Activated T-cell treated with anti-CD3 and anti-CD28 coated beads for 24 hours (primary cell): Measurements from ENCODE around the gene TECTB.
"Not testable (repeated sequence)": the region's sequence is repeated elsewhere in the genome, so short reads cannot be mapped to it uniquely, and the experiment has no call there.

Experiments
- DNase-seq: peaks from one replicate; pipeline ENCODE4 v3.0.0-alpha.2; 2020; ENCODE audit warnings: low read depth

TECTB gene

DNA sequence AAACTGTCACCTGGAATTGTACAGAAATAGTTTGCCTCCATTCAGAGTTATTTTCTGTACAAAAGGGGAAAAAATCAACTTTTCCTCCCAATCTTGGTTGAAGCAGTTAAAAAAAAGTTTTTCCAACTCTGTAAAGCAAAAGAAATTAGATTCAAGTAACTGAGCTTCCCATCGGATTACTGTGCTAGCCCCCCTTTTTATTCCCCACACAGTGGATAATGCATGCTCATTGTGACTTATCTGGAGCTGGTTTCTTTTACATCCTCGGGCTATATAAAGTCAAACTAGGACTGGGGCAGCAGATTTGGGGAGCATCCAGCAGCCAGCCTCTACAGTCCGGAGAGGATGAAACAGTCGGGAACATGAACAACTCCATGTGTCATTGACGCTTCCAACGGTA, at the start of gene TECTB:
TECTB (plus strand) TSS at position 301 of the 400 bp plus-strand sequence. CDS start 335 bp downstream, outside the sequence.
- DNase-seq: no peak

DNA sequence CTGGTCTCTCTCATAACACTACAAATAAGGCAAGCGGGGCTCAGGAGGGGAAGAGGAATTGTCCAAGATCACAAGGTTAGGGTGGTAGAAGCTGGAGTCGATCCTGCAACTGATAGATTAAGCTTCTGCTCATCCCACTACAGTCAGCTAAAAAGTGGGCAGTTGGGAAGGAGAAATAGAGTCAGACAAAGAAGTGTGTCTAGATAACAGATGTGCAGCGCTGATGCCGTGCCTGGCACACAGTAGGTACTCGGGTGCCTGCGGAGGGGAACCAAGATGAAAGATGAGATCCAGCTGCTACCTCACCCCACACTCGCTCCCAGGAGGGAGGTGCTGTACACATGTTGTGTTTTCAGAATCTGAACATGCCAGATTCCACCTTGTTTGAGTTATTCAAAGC, 48.1 kb upstream of the TECTB start:
- no peak for DNase-seq

DNA sequence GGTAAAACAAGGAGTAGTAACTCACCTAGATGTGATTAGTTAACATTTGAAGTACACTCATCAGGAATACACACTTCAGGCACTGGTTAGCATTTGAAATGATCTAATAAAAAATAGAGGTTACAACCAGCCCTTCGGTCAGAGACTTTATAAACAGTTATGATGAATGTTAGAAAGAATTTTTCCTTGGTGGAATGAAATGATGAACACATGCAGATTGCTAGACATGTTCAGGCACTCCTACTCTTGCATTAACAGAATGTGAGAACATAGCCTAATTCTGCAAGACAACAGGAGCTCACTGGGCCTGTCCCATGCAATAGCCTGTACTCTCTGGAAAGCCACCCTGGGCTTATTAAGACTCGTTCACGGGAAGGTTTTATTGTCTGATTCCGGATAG, 47.3 kb upstream of the TECTB start:
- no peak for DNase-seq

DNA sequence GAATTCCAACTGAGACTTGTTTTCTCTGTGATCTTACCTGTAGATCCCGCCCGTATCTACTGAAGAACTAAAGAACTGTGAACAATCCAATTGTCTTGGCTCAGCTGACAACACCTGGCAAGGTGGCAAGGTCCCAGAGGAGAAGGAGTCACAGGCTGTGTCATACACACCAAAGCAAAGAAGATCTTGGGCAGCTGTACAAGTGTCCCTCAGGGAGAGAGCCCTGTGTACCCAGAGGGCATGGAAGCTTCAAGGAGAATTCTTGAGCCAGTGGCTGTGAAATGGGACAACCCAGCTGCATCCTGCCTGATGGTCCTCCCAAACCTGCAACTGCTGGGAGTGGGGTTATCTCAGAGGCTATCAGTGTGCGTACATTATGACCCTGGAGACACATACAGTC, 46.7 kb upstream of the TECTB start:
- no peak for DNase-seq

DNA sequence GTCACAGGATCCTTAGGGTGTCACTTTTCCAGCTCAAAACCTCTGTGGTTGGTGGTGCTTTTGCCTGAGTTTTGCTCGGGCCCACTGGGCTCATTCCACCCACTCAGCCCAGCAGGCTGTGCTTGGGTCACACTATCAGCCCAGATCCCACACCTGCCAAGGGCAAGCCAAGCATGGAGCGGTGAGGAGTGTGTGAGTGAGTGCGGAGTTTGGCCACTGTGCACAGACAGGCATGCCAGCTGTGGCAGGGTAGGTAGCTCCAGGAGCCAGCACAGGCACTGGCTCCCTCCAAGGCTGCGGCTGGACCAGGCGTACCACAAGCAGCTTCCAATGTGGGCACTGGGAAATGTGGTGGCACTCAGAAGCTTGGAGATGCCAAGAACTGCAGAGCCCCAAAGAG, 43.9 kb upstream of the TECTB start:
- no peak for DNase-seq

DNA sequence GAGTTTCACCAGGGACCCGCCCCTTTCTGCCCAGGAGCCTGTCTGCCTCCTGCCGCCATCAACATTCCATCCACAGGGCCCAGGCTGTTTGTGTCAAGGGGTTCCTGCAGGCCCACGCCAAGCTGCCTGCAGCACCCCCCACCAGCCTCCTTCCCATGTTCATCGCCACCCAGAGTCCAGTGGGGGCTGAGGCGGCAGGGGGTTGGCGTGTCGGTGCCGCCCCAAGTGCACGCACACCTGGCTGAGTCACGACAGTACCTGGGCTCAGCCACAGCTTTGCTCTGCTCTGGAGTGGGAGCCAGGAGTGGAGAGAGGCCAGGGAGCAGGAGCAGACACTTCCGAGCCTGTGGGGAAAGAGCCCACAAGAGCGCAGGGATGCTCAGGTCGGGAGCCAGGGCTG, 42.8 kb upstream of the TECTB start:
- DNase-seq: no peak

DNA sequence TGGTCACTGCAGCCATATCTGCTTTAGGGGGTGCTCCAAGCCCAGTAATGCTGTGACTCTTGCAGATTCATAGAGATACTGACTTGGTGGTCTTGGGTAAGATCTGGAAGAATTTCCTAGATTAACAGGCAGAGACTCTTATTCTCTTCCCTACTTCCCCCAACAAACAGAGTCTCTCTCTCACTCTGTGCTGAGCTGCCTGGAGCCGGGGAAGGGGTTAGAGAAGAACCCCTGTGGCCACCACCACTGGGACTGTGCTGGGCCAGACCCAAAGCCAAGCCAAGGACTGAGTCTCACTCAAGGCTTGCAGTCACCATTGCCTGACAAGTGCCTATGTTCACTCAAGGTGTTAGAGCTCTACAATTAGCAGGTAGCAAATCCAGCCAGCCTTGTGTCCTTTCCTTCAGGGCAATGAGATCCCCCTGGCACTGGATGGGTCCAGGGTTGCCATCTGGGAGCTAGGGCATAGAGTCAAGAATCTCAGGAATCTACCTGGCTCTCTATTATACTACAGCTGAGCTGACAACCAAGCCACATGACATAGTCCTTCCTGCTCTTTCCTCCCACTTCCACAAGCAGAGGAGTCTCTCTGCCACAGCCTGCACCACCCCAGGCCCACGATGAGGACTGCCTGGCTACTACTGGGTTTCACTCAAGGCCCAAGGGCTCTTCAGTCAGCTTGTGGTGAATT, 41.4 kb upstream of the TECTB start:
- no peak for DNase-seq

DNA sequence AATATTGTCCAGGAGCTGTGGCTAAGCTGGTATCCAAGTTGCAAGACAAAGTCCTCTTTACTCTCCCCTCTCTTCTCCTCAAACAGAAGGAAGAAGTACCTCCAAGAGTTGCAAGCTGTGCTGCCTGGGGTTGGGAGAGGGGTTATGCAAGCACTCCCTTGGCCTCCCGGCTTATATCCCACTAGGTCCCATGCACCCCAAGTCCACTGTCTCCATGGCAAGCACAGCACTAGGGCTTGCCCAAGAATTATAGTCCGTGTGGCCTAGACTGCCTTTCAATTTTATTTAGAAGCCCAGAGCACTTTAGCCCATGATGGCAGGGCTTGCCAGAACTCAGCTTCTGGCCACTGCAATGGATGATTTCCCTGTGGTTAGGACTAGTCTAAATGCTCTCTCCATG, 40.4 kb upstream of the TECTB start:
- DNase-seq: no peak

DNA sequence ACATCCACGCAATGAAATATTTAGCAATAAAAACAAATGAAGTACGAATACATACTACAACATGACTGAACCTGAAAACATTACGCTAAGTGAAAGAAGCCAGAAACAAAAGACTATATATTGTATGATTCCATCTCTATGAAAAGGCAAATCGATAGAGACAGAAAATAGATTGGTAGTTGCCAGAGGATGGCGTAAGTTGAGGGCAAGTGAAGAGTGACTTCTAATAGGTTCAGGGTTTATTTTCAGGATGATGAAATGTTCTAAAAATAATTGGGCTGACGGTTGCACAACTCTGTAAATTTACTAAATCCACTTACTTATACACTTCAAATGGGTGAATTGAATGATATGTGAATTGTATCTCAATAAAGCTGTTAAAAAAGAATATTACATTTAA, 39.5 kb upstream of the TECTB start:
- no peak for DNase-seq

DNA sequence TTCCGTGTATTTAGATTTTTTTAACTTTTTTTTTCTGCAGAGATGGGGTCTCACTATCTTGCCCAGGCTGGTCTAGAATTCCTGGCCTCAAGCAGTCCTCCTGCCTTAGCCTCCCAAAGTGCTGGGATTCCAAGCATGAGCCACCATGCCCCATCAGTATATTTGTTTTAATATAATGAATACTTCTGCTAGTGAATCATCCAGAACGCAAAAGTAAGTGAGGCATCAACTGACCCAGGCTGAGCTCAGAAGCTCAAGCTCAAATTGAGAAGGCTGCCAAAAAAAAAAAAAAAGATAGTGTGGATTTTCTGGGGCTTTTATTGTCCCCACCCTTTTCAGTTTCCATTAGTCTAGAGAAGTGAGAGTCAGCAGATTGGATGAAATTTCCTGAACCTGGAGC, 39.0 kb upstream of the TECTB start:
- no peak for DNase-seq

DNA sequence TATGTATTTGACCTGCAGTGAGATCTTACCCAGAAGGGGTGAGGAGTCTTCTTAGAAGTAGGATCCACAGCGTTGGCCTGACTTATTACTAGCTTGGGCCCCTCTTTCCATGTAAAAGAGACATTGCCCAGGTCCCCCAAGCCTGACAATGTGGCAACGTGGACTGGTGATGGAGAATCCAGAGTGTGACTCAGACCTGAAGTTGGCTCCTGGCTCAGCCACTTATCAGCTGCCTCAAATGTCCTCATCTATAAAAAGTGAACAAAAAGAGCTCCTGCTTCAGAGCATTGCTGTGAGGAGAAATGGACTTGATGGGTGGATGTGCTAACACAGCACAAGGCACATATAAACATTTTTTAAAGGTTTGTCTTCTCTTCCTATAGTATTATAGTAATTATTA, 35.4 kb upstream of the TECTB start:
- DNase-seq: no peak

DNA sequence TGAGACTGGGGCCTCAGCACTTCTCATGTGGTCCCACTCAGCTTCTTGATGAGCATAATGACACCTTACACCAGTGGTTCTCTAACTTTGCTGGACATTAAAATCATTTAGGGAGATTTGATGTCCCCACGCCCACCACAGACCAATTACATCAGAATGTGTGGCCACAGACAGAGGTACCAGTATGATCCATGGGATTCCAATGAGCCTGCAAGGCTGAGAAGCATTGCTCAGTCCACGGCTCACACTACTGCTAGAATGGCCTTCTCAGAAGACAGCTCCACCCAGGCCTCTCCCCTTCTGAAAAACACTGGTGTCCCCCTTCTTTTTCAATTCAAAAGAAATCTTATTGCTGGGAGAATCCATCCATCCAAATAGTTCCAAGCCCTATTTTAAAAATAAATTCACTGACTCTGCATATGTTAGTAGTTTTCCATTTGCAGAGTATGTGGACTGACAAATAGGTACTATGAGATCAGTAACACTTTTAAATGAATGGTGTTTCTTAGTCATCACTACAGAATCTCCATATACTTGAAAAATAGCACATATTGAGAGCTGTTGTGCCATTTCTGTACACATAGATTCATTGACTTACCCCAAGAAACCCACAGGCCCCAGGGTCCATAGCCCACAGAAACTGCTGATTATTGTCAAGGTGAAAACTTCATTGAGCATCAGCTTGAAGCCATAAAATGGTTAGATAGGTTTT, 34.5 kb upstream of the TECTB start:
- DNase-seq: no peak

DNA sequence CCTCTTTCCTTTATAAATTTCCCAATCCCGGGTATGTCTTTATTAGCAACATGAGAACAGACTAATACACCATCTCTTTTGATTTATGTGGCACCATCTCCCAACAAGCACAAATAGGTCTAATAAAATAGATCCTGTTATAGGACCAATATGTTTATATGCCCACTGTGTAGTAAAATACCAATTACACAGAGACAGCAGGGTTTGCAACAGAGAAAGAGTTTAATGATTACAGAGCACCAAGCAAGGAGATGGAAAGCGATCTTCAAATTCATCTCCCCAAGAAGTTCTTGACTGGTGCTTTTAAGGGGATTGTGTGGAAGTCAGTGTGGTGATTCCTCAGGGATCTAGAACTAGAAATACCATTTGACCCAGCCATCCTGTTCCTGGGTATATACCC, 33.5 kb upstream of the TECTB start:
- no peak for DNase-seq

DNA sequence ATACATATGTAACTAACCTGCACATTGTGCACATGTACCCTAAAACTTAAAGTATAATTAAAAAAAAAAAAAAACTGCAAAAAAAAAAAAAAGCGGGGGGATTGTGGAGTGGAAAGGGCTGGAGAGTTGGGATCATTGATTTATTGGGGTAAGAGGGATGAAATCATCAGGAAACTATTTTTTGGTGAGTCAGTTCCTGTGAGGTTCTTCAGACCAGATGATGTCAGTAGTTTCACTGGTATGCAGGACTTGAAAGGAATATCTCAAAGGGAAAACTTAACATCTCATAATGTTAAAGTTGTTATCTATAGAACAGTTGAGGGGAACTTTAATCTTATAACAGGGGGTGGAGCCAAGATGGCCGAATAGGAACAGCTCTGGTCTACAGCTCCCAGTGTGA, 32.6 kb upstream of the TECTB start:
- DNase-seq: no peak

DNA sequence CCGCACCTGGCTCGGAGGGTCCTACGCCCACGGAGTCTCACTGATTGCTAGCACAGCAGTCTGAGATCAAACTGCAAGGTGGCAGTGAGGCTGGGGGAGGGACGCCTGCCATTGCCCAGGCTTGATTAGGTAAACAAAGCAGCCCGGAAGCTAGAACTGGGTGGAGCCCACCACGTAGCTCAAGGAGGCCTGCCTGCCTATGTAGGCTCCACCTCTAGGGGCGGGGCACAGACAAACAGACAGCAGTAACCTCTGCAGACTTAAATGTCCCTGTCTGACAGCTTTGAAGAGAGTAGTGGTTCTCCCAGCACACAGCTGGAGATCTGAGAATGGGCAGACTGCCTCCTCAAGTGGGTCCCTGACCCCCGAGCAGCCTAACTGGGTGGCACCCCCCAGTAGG, 32.0 kb upstream of the TECTB start:
- DNase-seq: not testable (repeated sequence)

DNA sequence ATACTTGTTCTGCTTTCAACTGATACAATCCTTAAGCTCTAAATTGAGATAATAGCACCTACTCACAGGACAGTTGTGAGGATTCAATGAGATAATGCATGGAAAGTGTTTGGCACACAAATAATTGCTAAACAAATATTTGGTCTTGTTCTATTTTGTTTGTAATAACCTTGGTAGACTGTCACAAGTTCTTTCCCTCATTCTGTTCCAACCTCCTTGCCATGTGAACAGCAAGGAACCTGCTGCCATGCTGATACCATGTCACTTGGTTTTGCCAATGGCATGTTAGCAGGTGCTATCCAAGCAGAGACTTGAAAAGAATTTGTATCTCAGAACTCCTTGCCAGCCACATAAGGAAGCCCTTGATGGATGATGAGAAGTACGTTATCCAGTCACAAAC, 24.8 kb upstream of the TECTB start:
- DNase-seq: no peak

DNA sequence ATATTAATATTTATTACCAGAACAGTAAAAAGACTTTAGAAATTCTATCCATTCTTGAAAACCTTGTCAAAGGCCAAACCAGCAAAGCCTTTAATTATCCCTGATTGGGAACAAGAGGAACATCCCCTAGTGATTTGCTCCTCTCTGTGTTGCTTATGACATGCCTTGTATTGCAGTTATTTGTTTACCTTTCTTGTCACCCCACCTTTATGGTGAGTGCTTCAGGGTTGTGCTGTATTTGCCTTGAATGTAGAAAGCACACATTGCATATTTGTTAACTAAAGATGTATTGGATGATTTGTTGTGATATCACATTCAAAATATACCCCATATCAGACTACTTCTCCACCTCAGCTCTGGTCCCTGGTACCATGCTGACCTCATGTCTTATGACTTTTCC, 23.5 kb upstream of the TECTB start:
- no peak for DNase-seq

DNA sequence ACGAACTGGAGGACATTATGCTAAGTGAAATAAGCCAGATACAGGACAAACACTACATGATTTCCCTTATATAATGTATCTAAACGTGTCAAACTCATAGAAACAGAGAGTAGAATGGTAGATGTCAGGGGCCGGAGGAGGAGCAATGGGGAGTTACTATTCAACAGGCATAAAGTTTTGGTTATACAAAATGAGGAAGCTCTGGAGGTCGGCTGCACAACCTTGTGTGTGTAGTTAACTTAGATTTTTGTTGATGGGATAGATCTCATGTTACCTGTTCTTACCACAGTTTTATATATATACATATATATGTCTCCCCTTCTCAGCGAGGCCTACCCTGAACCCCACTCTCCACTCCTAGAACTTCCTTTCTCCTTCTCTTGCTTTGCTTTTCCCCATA, 22.4 kb upstream of the TECTB start:
- no peak for DNase-seq

DNA sequence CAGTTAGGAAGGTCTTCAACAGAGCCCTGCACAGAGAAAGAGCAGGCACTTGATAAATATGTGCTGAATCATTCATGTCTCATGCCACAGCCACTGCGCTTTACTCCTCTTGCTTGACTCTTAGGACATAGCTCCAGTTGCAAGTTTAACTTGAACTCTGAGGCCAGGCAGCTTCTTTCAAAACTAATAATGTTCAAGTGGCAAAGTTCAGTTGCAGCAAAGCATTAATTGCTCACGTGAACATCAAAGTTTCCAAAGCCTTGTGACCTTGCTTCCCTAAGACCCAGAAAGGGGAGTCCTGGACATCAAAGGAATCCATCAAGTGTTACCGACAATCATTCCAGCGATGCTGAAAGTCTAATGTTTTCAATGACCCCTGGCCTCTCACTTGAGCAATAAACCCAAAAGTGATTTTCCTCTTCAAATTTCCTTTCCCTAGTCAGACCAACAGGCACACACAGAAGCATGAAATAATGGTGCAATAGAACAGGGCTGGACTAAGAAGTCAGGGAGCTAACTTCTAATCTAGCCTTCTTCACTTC, 21.8 kb upstream of the TECTB start:
- no peak for DNase-seq

DNA sequence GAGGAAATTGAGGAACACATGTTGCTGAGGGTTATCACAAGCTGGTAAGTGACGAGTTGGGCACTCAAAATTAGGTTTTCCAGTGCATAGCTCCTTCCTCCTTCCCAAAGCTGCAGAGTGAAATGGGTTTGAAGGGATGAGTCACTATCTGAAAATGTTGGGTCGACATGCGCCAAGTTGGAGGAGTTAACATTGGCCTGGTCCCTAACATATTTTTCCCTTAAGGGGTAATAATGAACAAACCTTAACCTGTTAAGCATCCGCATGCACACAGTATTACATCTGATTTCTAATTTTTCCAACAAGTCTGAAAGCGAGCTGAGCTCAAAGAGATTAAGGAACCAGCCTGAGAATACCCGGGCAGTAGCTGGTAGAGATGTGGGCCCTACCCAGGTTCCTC, 20.7 kb upstream of the TECTB start:
- DNase-seq: no peak

DNA sequence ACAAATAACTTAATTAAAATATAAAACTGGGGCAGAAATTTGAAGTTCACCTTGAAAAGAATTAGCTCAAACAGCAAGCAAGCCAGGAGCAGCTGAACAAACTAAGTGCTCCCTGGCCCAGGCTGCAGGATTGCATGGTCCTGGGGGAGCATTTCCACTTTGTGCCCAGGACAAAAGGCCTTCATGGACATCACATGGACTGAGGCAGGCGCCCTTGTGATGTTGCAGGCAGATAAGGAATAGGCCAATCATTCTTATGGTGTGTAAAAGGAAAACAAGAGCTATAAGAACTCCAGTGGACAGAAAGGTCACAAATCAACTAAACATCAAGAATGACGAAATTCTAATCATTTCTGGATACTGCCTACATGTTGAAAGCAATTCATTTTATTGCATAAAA, 17.5 kb upstream of the TECTB start:
- no peak for DNase-seq

DNA sequence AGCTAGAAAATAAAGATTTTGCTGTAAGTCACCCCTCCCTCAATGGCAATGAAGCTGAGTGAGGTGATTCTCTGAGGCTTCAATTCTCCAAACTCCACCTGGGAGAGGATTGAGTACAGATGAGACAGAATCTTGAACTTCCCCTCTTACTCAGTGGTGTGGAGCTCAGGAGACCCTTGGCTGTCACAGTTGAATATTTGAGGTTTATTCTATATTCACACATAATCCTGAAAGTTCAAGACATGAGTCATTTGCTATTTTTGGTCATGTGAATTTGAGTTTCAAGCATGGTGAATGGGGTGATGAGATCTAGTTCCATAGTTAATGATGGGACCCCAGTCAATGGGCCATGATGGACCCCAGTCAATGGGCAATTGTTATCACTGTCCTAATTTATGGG, 13.9 kb upstream of the TECTB start:
- DNase-seq: no peak

DNA sequence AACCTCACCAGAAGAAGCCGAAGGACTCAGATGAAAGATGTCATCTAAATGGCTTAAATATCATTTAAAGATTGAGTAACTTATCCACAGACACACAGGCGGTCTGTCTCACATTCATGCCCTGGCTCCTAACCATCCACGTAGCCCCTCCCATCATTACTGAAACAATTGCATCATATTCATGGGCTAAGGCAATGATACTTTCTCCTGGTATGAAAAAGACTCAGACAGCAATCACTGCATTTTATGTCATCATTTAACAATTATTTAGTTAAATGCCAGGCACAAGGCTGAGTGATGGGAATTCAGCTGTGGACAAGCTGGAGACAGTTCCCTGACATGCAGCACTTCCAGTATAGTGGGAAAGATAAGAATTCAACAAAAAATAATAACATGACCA, 11.2 kb upstream of the TECTB start:
- no peak for DNase-seq

DNA sequence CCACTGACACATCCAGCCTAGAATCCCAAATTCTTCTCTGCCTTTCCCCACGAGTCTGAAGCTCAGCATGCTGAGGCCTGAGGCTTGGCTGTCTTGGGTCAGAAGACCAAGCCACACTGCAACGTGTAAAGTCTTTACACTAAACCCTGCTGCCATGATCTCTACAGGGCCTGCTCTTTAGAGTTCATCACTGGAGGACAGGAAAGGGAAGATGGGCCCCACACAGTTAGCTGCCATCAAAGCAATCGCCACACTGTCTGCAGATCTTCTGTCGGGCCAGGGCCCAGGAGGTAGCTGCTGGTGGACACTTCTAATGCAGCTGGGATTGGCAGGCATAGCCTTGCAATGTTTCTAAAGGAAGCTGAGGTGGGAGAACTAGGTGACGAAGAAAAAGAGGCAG, 8.4 kb upstream of the TECTB start:
- DNase-seq: no peak
